H1 (cell line): ENCODE results near the gene GPX8. TPM values are rescaled to one million over a fixed set of nuclear protein-coding genes. Genes with fewer than 3 reads are reported as not detected.

Source experiments
- CBX8 ChIP-seq: fragments of 300-800, 300-1000 bp; sonication (generic); IDR thresholded peaks from 2 replicates; pipeline ENCODE4 v1.7.1; 2016; ENCODE audit warnings: low read depth, low read length, borderline replicate concordance
- RNF2 ChIP-seq: fragments of 200-900, 300-1000 bp; sonication (generic); IDR thresholded peaks from 2 replicates; pipeline ENCODE4 v1.7.1; 2016; ENCODE audit warnings: borderline replicate concordance, low read depth, mild to moderate bottlenecking, antibody characterized with exemption, low read length; ENCODE audit not compliant: poor library complexity, severe bottlenecking; ENCODE audit errors: missing control alignments
- TCF12 ChIP-seq: IDR thresholded peaks from 2 replicates; pipeline ENCODE4 v1.6.1; 2011; ENCODE audit warnings: low read depth, mild to moderate bottlenecking, low read length
- polyA plus RNA-seq, 7 experiments: library from polyadenylated mRNA; depleted of rRNA in 3 of 7; stranded (reverse) in 5 of 7; unstranded in 2 of 7; fragments of >200 nt in 5 of 7; fragments of 200-250 nt in 2 of 7; gene quantifications; 1 replicate in 5 of 7; 2 replicates in 1 of 7; 4 replicates in 1 of 7; pipeline versions ENCODE4 v1.2.1 to v1.2.3, GENCODE V29; 2011 to 2013; ENCODE audit warnings: missing spikeins in 2 of 7, mixed read lengths in 2 of 7
- total RNA-seq: library from RNA; stranded (reverse); fragmentation: NEBNext Ultra II Directional; extraction: Animal tissue kit (Norgen Biotek cat#: 25700); gene quantifications from 2 replicates; pipeline ENCODE4 v1.2.1, GENCODE V29; 2021

Gene GPX8
- total and polyA plus RNA-seq, 2 of the 8 experiments (the other 6 are each of a cell fraction or from before 2014, with no cell fraction given) = 19.5 to 60.4 TPM

DNA sequence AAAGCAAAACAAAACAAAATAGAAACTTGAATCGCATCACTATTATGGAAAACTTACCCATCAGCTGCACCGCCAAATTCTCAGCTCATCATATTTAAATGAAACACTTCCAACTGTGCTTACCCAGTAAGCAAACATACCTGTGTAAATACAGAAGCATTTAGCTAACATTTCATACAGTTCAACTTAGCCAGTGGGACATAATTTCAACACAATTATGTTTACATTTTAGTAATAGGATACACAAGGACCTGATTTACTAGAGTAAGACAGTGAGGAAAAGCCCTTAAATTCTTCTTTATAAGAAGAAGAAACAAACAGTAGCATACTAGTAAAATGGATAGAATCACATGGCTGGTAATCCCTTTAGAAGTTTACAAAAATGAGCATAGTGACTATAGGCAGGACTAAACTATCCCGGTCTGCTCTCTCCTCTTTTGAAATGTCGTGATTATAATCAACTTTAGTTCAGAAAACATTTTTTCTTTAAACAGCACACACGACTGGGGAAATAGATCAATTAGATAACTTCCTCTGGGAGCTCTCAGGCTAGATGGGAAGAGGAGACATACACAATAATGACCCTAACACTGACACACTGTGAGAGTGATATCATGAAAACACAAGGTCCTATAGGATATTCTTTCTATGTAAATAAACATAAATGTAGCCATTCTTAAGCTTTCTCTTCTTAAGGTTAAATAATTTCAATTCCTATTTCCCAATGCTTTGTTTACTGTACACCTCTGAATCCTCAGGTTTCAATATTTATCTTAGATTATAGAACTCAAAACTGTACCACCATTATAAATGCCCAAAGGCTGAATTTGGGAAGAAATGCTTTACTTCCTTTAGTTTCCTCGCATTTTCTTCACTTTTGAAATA is 28.9 kb downstream of the GPX8 start (continued):
- TF ChIP-seq CBX8 (no peak), TCF12 (no peak), RNF2 (no peak)
